Body of pancreas (tissue), 4 donors: ENCODE data around the gene PLEK. TPM values are rescaled to one million over a fixed set of nuclear protein-coding genes. Genes with fewer than 3 reads are reported as not detected.
A peak's percentile ranks its signal among the peaks of the same experiment; 100 is the strongest.

ENCODE experiments used
- ATAC-seq: fragments of 150-250 bp; one replicate; pipeline ENCODE4 v1.9.1; 2016
- DNase-seq, 4 donors: peaks; one replicate each; pipeline ENCODE4 v3.0.0-alpha.2; 2019
- H3K27ac ChIP-seq, 4 donors: fragments of 200-600 bp; sonication (generic); 1 replicate in 3 of 4; 2 replicates in 1 of 4; pipeline versions ENCODE4 v1.5.1 to v1.6.1; 2016 to 2019; ENCODE audit warnings: mild to moderate bottlenecking in 1 of 4, mixed read lengths in 1 of 4, moderate library complexity in 1 of 4
- H3K27me3 ChIP-seq, 2 donors: fragments of 200-600 bp; sonication (generic); one replicate each; pipeline ENCODE4 v1.6.0; 2016; ENCODE audit warnings: mild to moderate bottlenecking in 1 of 2
- H3K36me3 ChIP-seq, 2 donors: fragments of 200-600 bp; sonication (generic); replicated peaks in 1 of 2; 2 replicates each; pipeline ENCODE4 v1.5.1; 2016; ENCODE audit warnings: low read depth in 2 of 2; ENCODE audit not compliant: insufficient read depth in 1 of 2
- H3K4me1 ChIP-seq: fragments of 200-600 bp; sonication (generic); one replicate; pipeline ENCODE4 v1.6.0; 2016
- H3K4me3 ChIP-seq, 2 donors: fragments of 200-600 bp; sonication (generic); 1 replicate in 1 of 2; 2 replicates in 1 of 2; pipeline ENCODE4 v1.5.1; 2016 to 2019
- H3K9me3 ChIP-seq, 3 donors: fragments of 200-600 bp; sonication (generic); 1 replicate in 2 of 3; 2 replicates in 1 of 3; pipeline ENCODE4 v1.5.1; 2016
- CTCF ChIP-seq, 7 experiments: fragments of 450-650 bp in 4 of 7; fragments of 200-600 bp in 3 of 7; sonication (generic) in 3 of 7; IDR thresholded peaks; one replicate each; pipeline ENCODE4 v1.5.1; 2016 to 2019; ENCODE audit warnings: antibody characterized with exemption in 7 of 7
- POLR2A ChIP-seq, 3 donors: fragments of 450-650 bp; IDR thresholded peaks; one replicate each; pipeline ENCODE4 v1.6.1; 2016; ENCODE audit warnings: antibody characterized with exemption in 3 of 3, mild to moderate bottlenecking in 2 of 3
- WGBS, 2 donors: methylation state at CpG; one replicate each; pipeline ENCODE4 v1.1.5; 2017; 5-methylcytosine and 5-hydroxymethylcytosine counted together
- intact Hi-C: fragments of 100-400 bp; cut with DNase I; formaldehyde crosslinking; loops from one replicate; pipeline ENCODE4 v1.15.1; 2023
- total RNA-seq, 2 donors: library from RNA; depleted of rRNA; stranded (reverse); fragments of >200 nt; gene quantifications; one replicate each; pipeline ENCODE4 v1.1.0, GENCODE V29; 2016

PLEK gene
- total RNA-seq, 2 donors from 2014 or later: 1.8 to 3.0 TPM

GRCh38 chr2:68359889-68360288, 5.2 kb upstream of the PLEK start:
- H3K4me1 ChIP-seq: no peaks in the 10 kb centered on the region
- no peak overlapping the region for H3K27ac ChIP-seq
- no peaks in the 10 kb centered on the region for H3K9me3 ChIP-seq
- H3K4me3 ChIP-seq: no peak overlapping the region
- ATAC-seq: no peak
- TF ChIP-seq CTCF (IDR thresholded peaks at IDR 0.05) (no peak), POLR2A (IDR thresholded peaks at IDR 0.05) (no peak)
- DNase-seq: no peak
- no peaks in the 10 kb centered on the region for H3K27me3 ChIP-seq
- intact Hi-C loops: no loop called here
- H3K36me3 ChIP-seq: no peaks in the 10 kb centered on the region
- 69 to 73% methylated on average over 3 of the region's 3 CpGs for WGBS, 2 donors

- TF ChIP-seq POLR2A (IDR thresholded peaks at IDR 0.05): no peak
- peak; percentile 56 to 88 (median 78) for TF ChIP-seq CTCF (IDR thresholded peaks at IDR 0.05)
- intact Hi-C loops: no loop called here
- DNase-seq: peak; percentile 66 to 78 (median 75)
Observed at GRCh38 chr2:68362069-68362468, 3.0 kb upstream of the PLEK start.

GRCh38 chr2:68362749-68363148, 2.3 kb upstream of the PLEK start:
- H3K9me3 ChIP-seq: no peaks in the 10 kb centered on the region
- no peaks in the 10 kb centered on the region for H3K36me3 ChIP-seq
- 77 to 89% methylated on average over 7 of the region's 7 CpGs for WGBS, 2 donors
- TF ChIP-seq POLR2A (IDR thresholded peaks at IDR 0.05): no peak
- TF ChIP-seq CTCF (IDR thresholded peaks at IDR 0.05): no peak
- no peaks in the 10 kb centered on the region for H3K27me3 ChIP-seq
- H3K4me1 ChIP-seq: no peaks in the 10 kb centered on the region
- intact Hi-C loops: no loop called here
- ATAC-seq (no peak), DNase-seq (no peak)
- H3K27ac ChIP-seq: no peak overlapping the region
- H3K4me3 ChIP-seq: no peak overlapping the region

More at GRCh38 chr2:68362069-68362468, 3.0 kb upstream of the PLEK start:
- Histone ChIP-seq H3K27ac (no peak overlapping the region), H3K36me3 (no peaks in the 10 kb centered on the region), H3K9me3 (no peaks in the 10 kb centered on the region), H3K27me3 (no peaks in the 10 kb centered on the region), H3K4me3 (no peak overlapping the region), H3K4me1 (no peaks in the 10 kb centered on the region)
- ATAC-seq: peak; percentile 71
- WGBS, 2 donors: 23% methylated on average over 12 of the region's 12 CpGs

GRCh38 chr2:68363721-68364120, 1.4 kb upstream of the PLEK start:
- WGBS, 2 donors: 88 to 92% methylated on average over 4 of the region's 4 CpGs
- ATAC-seq: no peak
- Histone ChIP-seq H3K36me3 (no peaks in the 10 kb centered on the region), H3K27me3 (no peaks in the 10 kb centered on the region), H3K4me1 (no peaks in the 10 kb centered on the region), H3K9me3 (no peaks in the 10 kb centered on the region), H3K27ac (no peak overlapping the region), H3K4me3 (no peak overlapping the region)
- intact Hi-C loops: no loop called here
- TF ChIP-seq POLR2A (IDR thresholded peaks at IDR 0.05) (no peak), CTCF (IDR thresholded peaks at IDR 0.05) (no peak)
- no peak for DNase-seq

GRCh38 chr2:68366083-68366560, 1.0 kb downstream of the PLEK start:
- Histone ChIP-seq H3K36me3 (no peaks in the 10 kb centered on the region), H3K9me3 (no peaks in the 10 kb centered on the region), H3K4me1 (no peaks in the 10 kb centered on the region), H3K4me3 (no peak overlapping the region), H3K27me3 (no peaks in the 10 kb centered on the region), H3K27ac (peak overlapping the region in 1 of 4 donors; percentile 48)
- no peak for ATAC-seq
- 64 to 80% methylated on average over 4 of the region's 4 CpGs for WGBS, 2 donors
- DNase-seq: peak in 1 of 4 donors; percentile 23
- TF ChIP-seq POLR2A (IDR thresholded peaks at IDR 0.05): peak in 1 of 3 donors; percentile 24
- TF ChIP-seq CTCF (IDR thresholded peaks at IDR 0.05): no peak
- intact Hi-C loops: no loop called here
